Subcutaneous adipose tissue (tissue), 4 donors: Measurements from ENCODE around the gene OPRL1. TPM values are rescaled to one million over a fixed set of nuclear protein-coding genes. Genes with fewer than 3 reads are reported as not detected.

Experiments used
- CTCF ChIP-seq: fragments of 450-650 bp; IDR thresholded peaks from one replicate; pipeline ENCODE4 v1.5.1; 2016; ENCODE audit warnings: low read depth, mild to moderate bottlenecking, control low read depth, antibody characterized with exemption, moderate library complexity
- total RNA-seq, 4 donors: library from RNA; depleted of rRNA; stranded (reverse); fragments of >200 nt; gene quantifications; one replicate each; pipeline ENCODE4 v1.1.0, GENCODE V29; 2016

The OPRL1 gene
- total RNA-seq, 4 donors from 2014 or later, result 0.65 to 2.7 (median 1.7) TPM

DNA sequence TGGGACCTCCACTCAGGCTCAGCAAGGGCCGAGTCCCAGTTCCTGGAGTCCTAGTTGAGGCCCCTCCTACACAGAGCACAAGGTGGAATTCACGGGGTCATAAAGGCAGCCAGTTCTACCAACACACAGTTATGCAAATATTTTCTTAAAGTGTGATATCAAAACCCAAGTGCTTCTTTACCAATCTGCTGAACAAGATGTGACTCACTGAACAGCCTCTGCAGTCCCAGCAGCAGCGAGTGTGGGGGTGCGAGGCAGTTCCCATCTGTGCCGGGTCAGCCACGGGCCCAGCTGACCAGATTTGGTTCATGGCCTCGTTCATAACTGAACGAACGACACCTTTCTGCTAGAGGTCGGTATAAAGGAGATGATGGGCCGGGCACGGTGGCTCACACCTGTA, 21.3 kb upstream of the OPRL1 start:
- no peak for TF ChIP-seq CTCF

- no peak for TF ChIP-seq CTCF
These were observed 17.6 kb upstream of the OPRL1 start for GRCh38 chr20:64062276-64062595.

GRCh38 chr20:64062596-64063388, 17.1 kb upstream of the OPRL1 start, which contains the start of gene TCEA2:
Gene TCEA2, plus strand, starts transcription at chr20:64063198. Its CDS starts 115 bp downstream, at chr20:64063313.
- no peak for TF ChIP-seq CTCF

DNA sequence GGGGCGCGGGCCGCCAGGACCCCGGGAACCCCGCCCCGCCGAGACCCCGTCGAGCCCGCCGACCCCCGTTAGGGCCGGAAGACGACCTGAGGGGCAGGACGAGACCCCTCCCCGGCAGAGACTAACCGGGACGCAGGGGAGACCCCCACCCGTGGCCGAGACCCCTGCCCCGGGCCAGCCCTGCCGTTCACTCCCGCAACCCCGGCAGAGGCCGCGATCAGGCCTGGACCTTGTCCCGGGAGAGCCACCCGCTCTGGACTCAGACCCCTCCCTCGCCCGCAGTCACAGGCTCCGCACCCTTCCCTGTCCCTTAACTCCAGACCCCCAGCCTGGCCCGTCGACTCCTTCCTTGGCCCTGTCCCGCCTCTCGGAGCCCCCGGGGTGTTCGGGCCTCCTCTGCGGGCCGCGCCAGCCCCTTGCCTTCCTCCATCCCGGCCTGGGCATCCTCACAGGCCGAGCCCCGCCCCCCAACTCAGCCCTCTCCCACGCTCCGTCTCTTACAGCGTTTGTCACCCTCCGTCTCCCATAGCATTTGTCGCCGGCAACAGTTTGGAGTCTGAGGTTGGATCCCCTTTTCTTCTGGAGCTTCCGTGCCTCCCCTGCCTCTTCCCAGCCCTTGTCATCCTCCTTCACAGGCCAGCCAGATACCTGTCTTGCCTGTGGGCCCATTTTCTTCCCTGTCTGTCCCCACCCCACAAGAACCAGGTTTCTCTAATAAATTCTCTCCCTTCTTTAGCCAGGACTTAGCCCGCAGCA, 16.3 kb upstream of the OPRL1 start:
- TF ChIP-seq CTCF, result no peak

- no peak for TF ChIP-seq CTCF
These were observed 15.7 kb upstream of the OPRL1 start for GRCh38 chr20:64064145-64064698.

GRCh38 chr20:64065062-64065973, 14.6 kb upstream of the OPRL1 start:
- no peak for TF ChIP-seq CTCF
